ENCODE data around the gene PELO.
"Not testable (repeated sequence)": the region's sequence is repeated elsewhere in the genome, so short reads cannot be mapped to it uniquely, and the experiment has no call there.

The PELO gene

GRCh38 chr5:52802272-52802973, 14.7 kb downstream of the PELO start:
- DNase-seq: no peak

GRCh38 chr5:52802974-52803336, 15.2 kb downstream of the PELO start:
- DNase-seq: no peak

GRCh38 chr5:52804387-52804791, 16.7 kb downstream of the PELO start:
- DNase-seq: no peak

DNA sequence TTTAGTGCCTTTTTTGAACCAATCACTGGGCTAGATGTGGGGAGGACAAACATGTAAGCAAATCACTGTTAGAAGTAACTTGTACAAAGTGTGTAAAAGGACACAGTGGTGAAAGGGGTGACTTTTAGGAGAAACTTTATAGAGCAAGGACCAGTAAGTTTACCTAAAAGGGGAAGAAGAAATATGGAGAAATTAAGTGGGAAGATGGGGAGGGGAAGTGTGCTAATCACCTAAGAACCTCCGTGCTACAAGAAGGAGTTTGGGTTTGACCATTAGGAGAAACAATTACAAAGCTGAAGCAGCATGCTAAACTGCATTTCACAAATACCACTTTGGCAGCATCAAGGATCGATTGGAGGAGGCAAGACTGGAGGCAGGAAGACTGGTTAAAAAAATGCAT, 17.3 kb downstream of the PELO start:
- no peak for DNase-seq

DNA sequence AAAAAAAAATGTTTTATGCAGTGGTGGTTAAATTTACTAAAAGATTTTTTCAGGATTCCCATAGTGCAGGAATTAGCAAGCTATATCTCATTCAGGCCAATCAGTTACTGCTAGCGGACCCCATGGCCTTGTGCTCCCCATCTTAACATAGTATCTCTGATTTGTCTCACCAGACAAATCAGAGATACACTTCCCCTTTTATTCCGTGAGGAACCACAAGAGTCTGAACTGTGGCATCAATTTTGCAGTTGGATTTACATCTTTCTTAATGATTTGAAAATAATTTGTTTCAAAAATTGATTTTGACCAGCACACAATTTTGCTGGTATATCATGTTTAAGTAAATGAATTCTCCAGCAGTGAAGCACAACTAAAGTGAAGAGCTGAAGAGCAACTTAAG, 17.9 kb downstream of the PELO start:
- DNase-seq: no peak

DNA sequence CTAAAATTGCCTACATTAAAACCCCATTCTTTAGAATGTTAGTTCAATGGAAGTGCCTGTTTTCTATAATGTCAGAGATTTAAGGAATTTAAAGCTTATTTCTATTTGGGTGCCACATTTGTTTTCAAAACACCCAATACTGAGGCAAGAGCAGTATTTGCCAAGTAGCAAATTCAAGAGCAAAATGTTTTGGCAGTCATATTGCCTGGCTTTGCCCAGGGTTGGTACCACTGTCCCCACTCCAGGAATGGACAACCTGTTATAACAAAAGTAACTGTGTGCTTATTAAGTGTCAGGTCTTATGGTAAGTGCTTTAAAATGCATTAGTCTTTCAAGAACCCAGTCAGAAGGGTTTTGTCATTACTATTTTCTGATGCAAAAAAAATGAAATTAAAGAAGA, 19.3 kb downstream of the PELO start:
- no peak for DNase-seq

GRCh38 chr5:52807723-52808122, 20.0 kb downstream of the PELO start:
- no peak for DNase-seq

DNA sequence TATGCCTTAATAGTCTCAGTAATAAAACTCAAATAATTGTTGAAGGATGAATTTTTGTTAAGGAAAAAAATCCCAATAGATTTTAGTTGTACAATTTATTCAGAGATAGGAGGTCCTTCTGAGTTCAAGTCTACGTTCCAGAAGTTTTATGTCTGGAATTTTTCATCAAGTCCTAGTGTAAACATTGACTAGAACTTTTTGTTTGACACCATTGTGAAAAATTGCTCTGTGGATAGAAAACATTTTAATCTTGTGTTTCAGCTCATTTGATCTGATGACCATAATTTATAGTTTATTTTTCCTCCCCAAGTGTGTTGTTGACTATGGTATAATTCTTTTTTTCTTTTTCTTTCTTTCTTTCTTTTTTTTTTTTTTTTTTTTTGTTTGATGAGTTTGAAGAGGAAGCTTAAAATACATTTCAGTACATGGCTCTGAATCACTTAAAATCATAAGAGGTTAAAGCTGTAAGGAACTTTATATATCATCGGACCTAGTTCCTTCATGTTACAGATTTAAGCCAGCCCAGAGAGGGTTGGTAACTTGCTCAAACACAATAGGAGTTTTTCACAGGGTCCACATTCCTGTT, 20.7 kb downstream of the PELO start:
- no peak for DNase-seq

DNA sequence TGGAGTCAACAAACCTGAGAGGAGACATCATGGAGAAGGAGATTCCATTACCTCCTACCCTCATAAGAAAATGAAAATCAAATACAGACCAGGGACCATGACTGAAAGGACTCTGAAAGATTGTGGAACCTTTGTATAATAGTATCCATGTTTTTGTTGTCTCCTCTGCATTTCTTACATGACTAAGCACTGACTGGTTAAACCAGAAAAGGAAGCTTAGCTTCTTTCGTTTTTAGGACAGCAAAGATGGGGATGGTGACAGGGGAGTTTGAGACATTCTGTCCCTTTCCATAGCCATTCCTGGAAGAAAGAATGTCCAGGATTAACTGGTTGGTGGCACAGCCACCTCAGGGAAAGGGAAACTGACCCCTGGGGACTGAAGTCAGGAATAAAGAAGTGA, 22.2 kb downstream of the PELO start:
- DNase-seq: no peak

DNA sequence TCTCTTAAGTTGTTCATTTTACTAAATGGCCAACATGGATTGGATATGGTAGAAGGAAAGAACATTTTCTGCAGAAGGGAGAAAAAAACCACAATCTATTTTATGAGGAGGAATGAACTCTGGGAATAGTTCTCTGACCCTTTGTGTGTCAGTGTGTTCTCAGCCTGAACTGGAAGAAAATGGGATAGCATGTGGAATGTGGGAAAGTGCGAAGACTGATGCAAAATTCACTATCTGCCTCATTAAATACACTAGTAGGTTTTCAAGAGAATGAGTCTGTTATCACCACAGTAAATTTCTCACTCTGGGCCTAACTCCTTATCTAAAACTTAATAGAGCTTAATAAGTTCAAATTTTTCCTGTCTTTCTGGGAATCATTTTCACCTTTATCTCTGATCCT, 22.7 kb downstream of the PELO start:
- DNase-seq: no peak

DNA sequence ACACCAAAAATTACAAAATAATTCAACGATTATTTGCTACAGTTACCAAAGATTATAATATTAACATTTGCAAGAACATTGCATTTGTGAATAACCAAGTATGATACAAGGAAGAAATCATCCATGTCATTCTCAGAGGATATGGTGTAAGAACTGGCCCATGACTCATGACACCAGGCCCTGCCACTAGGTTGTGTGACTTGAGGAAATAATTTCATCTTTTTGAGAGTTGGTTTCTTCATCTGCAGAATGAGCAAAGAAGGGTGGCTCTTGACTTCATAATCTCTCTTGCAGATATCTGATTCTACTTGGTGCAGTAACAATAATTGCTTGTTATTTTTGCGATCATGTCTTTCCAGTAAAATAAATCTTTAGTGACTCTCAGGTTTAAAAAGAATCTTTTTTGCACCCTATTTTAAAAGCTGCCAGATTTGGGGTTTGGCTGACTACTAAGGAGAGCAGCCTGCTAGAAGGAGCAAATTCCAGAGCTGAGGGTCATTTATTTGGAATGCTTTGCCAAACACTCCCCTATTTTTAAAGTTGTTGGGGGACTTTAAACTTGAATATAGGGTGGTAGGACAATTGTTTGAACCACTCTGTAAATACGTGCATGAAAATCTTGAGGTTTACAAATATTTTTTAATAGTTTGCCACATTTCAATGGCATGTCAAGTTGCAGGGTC, 23.5 kb downstream of the PELO start:
- peak; percentile 62 for DNase-seq

GRCh38 chr5:52814352-52815148, 26.8 kb downstream of the PELO start:
- DNase-seq: no peak

GRCh38 chr5:52817818-52818217, 30.1 kb downstream of the PELO start:
- no peak for DNase-seq

DNA sequence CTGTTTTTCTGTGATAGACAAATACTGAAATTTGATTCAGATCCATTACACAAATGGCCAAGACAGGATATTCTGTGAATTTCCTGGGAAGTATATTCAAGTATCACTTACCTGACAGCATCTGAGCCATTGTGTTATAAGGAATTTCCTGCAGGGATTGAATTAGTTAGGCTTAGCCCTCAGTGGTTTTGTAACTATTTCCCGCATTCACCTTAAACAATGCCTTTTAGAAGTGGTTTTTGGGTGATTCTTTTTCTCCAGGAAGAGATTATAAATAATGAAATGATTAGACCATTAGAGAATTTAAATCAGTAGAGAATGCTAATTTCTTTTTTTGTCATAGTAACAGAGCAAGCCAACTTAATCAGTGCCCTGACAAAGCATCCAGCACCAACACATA, 30.6 kb downstream of the PELO start:
- no peak for DNase-seq

- not testable (repeated sequence) for DNase-seq
These were observed 31.1 kb downstream of the PELO start for GRCh38 chr5:52818807-52819206.

- no peak for DNase-seq
These were observed 34.2 kb downstream of the PELO start for GRCh38 chr5:52821901-52822300.

DNA sequence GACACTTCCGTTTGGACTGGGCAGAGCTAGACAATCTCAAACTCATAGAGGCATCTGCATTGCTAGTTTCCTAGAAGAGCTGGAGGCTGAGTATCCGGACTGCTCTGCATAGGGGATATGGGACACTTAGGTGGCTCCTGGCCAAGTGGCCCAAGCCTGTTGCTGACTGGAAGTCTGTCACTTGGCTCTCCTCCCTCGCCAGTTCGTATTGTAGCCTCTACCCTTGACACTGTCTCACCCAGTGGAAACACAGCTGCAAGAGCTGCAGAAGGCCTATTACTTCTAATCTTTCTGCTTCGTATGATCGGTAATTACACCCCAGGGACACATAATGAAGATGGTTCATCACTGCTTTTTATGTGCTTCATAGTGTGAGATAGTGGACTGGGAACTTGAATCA, 34.7 kb downstream of the PELO start:
- no peak for DNase-seq

DNA sequence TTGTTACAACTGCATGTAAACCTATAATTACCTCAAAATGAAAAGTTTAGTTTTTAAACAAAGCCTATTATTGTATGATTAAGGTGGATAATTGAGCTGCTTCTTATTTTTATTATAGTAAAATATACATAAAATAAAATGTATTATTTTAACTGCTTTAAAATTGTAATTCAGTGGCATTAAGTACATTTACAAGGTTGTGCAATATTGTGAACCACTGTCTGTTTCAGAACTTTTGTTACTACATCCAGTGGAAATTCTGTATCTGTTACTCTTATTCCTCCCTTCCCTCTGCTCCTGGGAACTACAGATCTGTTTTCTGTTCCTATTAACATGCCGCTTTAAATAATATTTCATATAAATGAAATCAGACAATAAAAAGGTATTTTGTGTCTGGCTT, 37.1 kb downstream of the PELO start:
- DNase-seq: no peak

- peak; percentile 51 for DNase-seq
These were observed 38.1 kb downstream of the PELO start for GRCh38 chr5:52825826-52826225.

DNA sequence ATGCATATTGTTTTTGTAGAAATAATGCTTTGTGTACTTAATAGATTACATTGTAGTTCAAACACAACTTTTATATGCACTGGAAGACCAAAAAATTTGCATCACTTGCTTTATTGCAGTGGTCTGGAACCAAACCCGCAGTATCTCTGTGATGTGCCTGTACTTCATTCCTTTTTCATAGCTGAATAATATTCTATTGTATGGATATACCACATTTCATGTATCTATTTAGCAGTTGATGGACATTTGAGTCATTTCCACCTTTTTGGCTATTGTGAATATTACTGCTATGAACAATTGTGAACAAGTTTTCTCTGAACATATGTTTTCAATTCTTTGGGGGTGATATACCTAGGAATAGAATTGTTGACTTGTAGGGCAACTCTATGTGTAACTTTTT, 40.1 kb downstream of the PELO start:
- no peak for DNase-seq

GRCh38 chr5:52829664-52830063, 41.9 kb downstream of the PELO start:
- DNase-seq: no peak

GRCh38 chr5:52830650-52831049, 42.9 kb downstream of the PELO start:
- no peak for DNase-seq

DNA sequence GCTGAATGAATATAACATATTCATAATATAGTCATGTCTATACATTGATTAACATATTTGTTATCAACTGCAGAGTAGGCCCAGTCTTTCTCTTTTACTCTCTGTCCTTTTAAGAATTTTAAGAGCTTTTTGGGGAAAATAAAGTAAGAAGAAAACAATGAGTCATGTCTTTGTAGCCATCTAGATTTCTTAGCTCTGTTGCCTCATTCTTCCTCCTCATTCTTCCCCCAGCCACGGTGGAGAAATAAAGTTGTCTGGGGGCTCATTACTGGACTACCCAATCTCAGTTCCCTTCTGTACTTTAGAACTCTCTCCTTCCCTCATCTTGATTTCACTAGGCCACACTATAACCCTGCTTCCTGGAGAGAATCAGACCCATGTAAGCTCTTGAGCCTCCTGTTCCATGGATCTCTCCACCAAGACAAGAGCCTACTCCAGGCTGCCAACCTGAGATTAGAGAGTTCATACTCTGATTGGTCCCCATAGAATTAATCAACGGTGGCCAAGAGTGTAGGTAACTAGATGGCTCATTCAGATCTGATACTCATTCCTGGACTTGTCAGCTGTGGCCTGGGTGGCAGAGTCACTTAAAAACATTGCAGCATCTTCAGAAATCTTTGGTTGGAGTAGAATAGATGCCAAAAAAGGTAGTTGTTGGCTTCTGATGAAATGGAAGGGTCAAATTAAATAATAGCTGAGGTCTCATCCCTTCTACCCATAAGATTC, 44.2 kb downstream of the PELO start:
- DNase-seq: no peak

Data from hematopoietic multipotent progenitor cell treated with erythropoietin and hydrocortisone succinate and interleukin-3 and kit ligand, for 6 days (in vitro differentiated cells).